SK-N-SH (cell line): ENCODE measurements around the gene CNTNAP1.
"Not testable (repeated sequence)": the region's sequence is repeated elsewhere in the genome, so short reads cannot be mapped to it uniquely, and the experiment has no call there.

Experiments
- MXI1 ChIP-seq: IDR thresholded peaks from 2 replicates; pipeline ENCODE4 v1.6.1; 2012; ENCODE audit warnings: mild to moderate bottlenecking, low read depth, low read length, improper control_type of control experiment
- POLR2AphosphoS5 ChIP-seq: IDR thresholded peaks from 2 replicates; pipeline ENCODE4 v1.6.1; 2012; ENCODE audit warnings: low read depth, low read length
- YY1 ChIP-seq: IDR thresholded peaks from 2 replicates; pipeline ENCODE4 v1.4.0; 2012; ENCODE audit warnings: low read depth, mild to moderate bottlenecking
- TF ChIP-seq, protein P1 (sequence below): fragments of 200-600 bp; sonication (generic); IDR thresholded peaks from 2 replicates; pipeline ENCODE4 v1.6.1; 2017; ENCODE audit warnings: antibody characterized with exemption, mild to moderate bottlenecking, moderate library complexity
- TF ChIP-seq, protein P2 (sequence below): fragments of 150-350 bp; IDR thresholded peaks from 2 replicates; pipeline ENCODE4 v1.6.1; 2016; ENCODE audit warnings: mild to moderate bottlenecking, low read depth, low read length

DNA sequence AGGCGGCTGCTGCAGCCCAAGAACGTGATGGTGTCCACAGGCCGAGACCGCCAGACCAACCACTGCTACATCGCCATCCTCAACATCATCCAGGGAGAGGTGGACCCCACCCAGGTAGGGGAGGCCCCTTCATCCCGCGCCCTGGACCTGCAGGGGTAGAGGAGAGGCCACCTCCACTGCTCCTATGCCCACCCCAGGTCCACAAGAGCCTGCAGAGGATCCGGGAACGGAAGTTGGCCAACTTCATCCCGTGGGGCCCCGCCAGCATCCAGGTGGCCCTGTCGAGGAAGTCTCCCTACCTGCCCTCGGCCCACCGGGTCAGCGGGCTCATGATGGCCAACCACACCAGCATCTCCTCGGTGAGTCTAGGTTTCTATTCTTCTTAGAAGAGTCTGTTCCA is 16.2 kb upstream of the CNTNAP1 start:
- TF ChIP-seq POLR2AphosphoS5, YY1, MXI1: not testable (repeated sequence)
- TF ChIP-seq, protein P1, sequence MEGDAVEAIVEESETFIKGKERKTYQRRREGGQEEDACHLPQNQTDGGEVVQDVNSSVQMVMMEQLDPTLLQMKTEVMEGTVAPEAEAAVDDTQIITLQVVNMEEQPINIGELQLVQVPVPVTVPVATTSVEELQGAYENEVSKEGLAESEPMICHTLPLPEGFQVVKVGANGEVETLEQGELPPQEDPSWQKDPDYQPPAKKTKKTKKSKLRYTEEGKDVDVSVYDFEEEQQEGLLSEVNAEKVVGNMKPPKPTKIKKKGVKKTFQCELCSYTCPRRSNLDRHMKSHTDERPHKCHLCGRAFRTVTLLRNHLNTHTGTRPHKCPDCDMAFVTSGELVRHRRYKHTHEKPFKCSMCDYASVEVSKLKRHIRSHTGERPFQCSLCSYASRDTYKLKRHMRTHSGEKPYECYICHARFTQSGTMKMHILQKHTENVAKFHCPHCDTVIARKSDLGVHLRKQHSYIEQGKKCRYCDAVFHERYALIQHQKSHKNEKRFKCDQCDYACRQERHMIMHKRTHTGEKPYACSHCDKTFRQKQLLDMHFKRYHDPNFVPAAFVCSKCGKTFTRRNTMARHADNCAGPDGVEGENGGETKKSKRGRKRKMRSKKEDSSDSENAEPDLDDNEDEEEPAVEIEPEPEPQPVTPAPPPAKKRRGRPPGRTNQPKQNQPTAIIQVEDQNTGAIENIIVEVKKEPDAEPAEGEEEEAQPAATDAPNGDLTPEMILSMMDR = not testable (repeated sequence)
- TF ChIP-seq, protein P2, sequence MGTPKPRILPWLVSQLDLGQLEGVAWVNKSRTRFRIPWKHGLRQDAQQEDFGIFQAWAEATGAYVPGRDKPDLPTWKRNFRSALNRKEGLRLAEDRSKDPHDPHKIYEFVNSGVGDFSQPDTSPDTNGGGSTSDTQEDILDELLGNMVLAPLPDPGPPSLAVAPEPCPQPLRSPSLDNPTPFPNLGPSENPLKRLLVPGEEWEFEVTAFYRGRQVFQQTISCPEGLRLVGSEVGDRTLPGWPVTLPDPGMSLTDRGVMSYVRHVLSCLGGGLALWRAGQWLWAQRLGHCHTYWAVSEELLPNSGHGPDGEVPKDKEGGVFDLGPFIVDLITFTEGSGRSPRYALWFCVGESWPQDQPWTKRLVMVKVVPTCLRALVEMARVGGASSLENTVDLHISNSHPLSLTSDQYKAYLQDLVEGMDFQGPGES = not testable (repeated sequence)
